Upper lobe of left lung (tissue), 4 donors: ENCODE measurements around the gene ATXN1.

Experiments
- POLR2A ChIP-seq, 4 donors: fragments of 450-650 bp; IDR thresholded peaks; one replicate each; pipeline ENCODE4 v1.5.1; 2016 to 2017; ENCODE audit warnings: antibody characterized with exemption in 4 of 4, mild to moderate bottlenecking in 2 of 4
- TF ChIP-seq, protein P1 (sequence below), 6 experiments: fragments of 450-650 bp in 4 of 6; fragments of 200-600 bp in 2 of 6; sonication (generic) in 2 of 6; IDR thresholded peaks; one replicate each; pipeline ENCODE4 v1.5.1; 2016 to 2019; ENCODE audit warnings: antibody characterized with exemption in 6 of 6

DNA sequence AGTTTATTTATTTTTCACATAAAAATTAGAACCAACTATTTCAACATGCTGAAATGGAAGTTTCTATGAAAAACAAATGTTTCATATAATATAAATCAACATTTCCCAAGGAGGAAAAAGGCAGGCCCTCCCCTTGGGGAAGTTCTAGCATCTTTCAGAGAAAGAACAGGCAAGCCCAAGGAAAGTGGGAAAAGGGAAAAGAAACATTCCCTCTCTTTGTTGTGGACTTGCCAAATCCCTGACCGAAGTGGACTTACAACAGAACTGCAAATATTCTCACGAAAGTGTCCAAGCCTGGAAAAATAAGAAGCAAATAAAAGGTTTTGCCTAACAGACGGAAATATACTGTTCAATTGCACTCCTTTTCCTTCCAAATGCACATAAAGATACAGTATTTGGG, 214.4 kb downstream of the ATXN1 start:
- TF ChIP-seq, protein P1, sequence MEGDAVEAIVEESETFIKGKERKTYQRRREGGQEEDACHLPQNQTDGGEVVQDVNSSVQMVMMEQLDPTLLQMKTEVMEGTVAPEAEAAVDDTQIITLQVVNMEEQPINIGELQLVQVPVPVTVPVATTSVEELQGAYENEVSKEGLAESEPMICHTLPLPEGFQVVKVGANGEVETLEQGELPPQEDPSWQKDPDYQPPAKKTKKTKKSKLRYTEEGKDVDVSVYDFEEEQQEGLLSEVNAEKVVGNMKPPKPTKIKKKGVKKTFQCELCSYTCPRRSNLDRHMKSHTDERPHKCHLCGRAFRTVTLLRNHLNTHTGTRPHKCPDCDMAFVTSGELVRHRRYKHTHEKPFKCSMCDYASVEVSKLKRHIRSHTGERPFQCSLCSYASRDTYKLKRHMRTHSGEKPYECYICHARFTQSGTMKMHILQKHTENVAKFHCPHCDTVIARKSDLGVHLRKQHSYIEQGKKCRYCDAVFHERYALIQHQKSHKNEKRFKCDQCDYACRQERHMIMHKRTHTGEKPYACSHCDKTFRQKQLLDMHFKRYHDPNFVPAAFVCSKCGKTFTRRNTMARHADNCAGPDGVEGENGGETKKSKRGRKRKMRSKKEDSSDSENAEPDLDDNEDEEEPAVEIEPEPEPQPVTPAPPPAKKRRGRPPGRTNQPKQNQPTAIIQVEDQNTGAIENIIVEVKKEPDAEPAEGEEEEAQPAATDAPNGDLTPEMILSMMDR (IDR thresholded peaks at IDR 0.05): no peak
- no peak for TF ChIP-seq POLR2A (IDR thresholded peaks at IDR 0.05)
